Gastrocnemius medialis (tissue), 4 donors: ENCODE measurements around the gene GABBR2. TPM values are rescaled to one million over a fixed set of nuclear protein-coding genes. Genes with fewer than 3 reads are reported as not detected.

ENCODE experiments used
- ATAC-seq, 2 donors: fragments of 150-250 bp; one replicate each; pipeline ENCODE4 v1.9.1; 2016
- DNase-seq, 2 donors: peaks; one replicate each; pipeline ENCODE4 v3.0.0-alpha.2; 2019
- H3K27ac ChIP-seq, 4 donors: fragments of 200-600 bp; sonication (generic); 1 replicate in 1 of 4; 2 replicates in 3 of 4; pipeline ENCODE4 v1.5.1; 2016 to 2018; ENCODE audit warnings: mild to moderate bottlenecking in 2 of 4, moderate library complexity in 1 of 4
- H3K27me3 ChIP-seq, 3 donors: fragments of 200-600 bp; sonication (generic) in 2 of 3; 1 replicate in 1 of 3; 2 replicates in 2 of 3; pipeline versions ENCODE4 v1.5.1 to v1.6.0; 2016 to 2019; ENCODE audit warnings: mild to moderate bottlenecking in 1 of 3, moderate library complexity in 1 of 3
- H3K36me3 ChIP-seq, 2 donors: fragments of 200-600 bp; sonication (generic) in 1 of 2; one replicate each; pipeline ENCODE4 v1.5.1; 2017 to 2018
- H3K4me1 ChIP-seq, 2 donors: fragments of 200-600 bp; sonication (generic) in 1 of 2; one replicate each; pipeline ENCODE4 v1.5.1; 2016 to 2017; ENCODE audit warnings: mild to moderate bottlenecking in 2 of 2
- H3K4me3 ChIP-seq, 4 donors: fragments of 200-600 bp; sonication (generic) in 3 of 4; 1 replicate in 1 of 4; 2 replicates in 3 of 4; pipeline ENCODE4 v1.5.1; 2016 to 2019; ENCODE audit warnings: mild to moderate bottlenecking in 2 of 4
- H3K9me3 ChIP-seq, 3 donors: fragments of 200-600 bp; sonication (generic) in 2 of 3; 1 replicate in 1 of 3; 2 replicates in 2 of 3; pipeline ENCODE4 v1.5.1; 2016 to 2019
- POLR2A ChIP-seq, 2 donors: fragments of 450-650 bp; IDR thresholded peaks; one replicate each; pipeline ENCODE4 v1.6.1; 2017; ENCODE audit warnings: antibody characterized with exemption in 2 of 2, mild to moderate bottlenecking in 2 of 2, moderate library complexity in 2 of 2
- in situ Hi-C, 4 donors: fragments of 200-750 bp; cut with MboI; loops; one replicate each; pipeline versions ENCODE4 v1.15.0 to v1.8.0; 2017; ENCODE audit warnings: low sequenced_read_pairs in 4 of 4
- intact Hi-C: fragments of 100-400 bp; cut with DNase I; formaldehyde crosslinking; loops from one replicate; pipeline ENCODE4 v1.15.1; 2023; ENCODE audit warnings: low total_unique reads
- total RNA-seq, 4 donors: library from RNA; depleted of rRNA; stranded (reverse); fragments of >200 nt; gene quantifications; one replicate each; pipeline versions ENCODE4 v1.1.0 to v1.2.3, GENCODE V29; 2016
- TF ChIP-seq, protein P1 (sequence below), 5 experiments: fragments of 450-650 bp in 3 of 5; fragments of 200-600 bp in 2 of 5; sonication (generic) in 2 of 5; IDR thresholded peaks in 4 of 5; conservative IDR thresholded peaks in 1 of 5; 1 replicate in 4 of 5; 2 replicates in 1 of 5; pipeline ENCODE4 v1.5.1; 2016 to 2019; ENCODE audit warnings: antibody characterized with exemption in 5 of 5, mild to moderate bottlenecking in 3 of 5, moderate library complexity in 3 of 5

Gene GABBR2
- total RNA-seq, 4 donors from 2014 or later, result 0.46 to 0.80 TPM; not detected in 2

DNA sequence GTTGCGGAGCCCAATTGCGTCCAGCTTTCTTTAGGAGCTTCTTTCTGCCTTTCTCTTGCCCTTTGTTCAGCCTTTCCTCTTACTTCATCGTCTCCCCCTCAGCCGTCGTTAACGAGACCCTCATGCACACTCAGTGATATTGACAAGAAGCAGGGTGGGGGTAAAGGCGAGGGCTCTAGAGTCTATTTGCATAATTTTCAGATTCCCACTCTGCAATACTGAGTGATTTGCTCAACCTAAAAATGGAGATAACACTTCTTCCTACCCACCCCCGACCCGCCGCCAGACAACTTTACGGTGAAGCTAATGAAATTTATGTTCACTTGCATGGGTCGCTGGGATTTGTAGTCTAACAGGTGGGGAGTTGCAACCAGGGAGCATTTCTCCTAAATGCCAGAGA is 452.0 kb downstream of the GABBR2 start:
- Histone ChIP-seq H3K4me3 (peak overlapping the region; percentile 76 to 100 (median 78)), H3K27me3 (peaks cover 0 to 4% (median 0%) of the 10 kb centered on the region in 3 donors), H3K9me3 (no peaks in the 10 kb centered on the region), H3K4me1 (peaks cover 11 to 20% of the 10 kb centered on the region in 2 donors), H3K27ac (peak overlapping the region; percentile 90 to 100 (median 93)), H3K36me3 (no peaks in the 10 kb centered on the region)
- intact Hi-C loops (loop anchor here (5.0 kb wide), 5 partner anchors 64 to 624 kb away; partner anchors contain the start of genes ANP32B, CORO2A, NANS and NCBP1), in situ Hi-C loops (loop anchor here (10.0 to 25.0 kb wide), 4 partner anchors 194 to 552 kb away; partner anchors contain the start of genes TRMO (in 2 of the 4) and NANS (in 1 of the 4))
- TF ChIP-seq, protein P1, sequence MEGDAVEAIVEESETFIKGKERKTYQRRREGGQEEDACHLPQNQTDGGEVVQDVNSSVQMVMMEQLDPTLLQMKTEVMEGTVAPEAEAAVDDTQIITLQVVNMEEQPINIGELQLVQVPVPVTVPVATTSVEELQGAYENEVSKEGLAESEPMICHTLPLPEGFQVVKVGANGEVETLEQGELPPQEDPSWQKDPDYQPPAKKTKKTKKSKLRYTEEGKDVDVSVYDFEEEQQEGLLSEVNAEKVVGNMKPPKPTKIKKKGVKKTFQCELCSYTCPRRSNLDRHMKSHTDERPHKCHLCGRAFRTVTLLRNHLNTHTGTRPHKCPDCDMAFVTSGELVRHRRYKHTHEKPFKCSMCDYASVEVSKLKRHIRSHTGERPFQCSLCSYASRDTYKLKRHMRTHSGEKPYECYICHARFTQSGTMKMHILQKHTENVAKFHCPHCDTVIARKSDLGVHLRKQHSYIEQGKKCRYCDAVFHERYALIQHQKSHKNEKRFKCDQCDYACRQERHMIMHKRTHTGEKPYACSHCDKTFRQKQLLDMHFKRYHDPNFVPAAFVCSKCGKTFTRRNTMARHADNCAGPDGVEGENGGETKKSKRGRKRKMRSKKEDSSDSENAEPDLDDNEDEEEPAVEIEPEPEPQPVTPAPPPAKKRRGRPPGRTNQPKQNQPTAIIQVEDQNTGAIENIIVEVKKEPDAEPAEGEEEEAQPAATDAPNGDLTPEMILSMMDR (IDR thresholded peaks at IDR 0.05 in 4 of 5, conservative IDR thresholded peaks at IDR 0.05 in 1 of 5), result no peak
- no peak for TF ChIP-seq POLR2A (IDR thresholded peaks at IDR 0.05)
- DNase-seq (no peak), ATAC-seq (no peak)

DNA sequence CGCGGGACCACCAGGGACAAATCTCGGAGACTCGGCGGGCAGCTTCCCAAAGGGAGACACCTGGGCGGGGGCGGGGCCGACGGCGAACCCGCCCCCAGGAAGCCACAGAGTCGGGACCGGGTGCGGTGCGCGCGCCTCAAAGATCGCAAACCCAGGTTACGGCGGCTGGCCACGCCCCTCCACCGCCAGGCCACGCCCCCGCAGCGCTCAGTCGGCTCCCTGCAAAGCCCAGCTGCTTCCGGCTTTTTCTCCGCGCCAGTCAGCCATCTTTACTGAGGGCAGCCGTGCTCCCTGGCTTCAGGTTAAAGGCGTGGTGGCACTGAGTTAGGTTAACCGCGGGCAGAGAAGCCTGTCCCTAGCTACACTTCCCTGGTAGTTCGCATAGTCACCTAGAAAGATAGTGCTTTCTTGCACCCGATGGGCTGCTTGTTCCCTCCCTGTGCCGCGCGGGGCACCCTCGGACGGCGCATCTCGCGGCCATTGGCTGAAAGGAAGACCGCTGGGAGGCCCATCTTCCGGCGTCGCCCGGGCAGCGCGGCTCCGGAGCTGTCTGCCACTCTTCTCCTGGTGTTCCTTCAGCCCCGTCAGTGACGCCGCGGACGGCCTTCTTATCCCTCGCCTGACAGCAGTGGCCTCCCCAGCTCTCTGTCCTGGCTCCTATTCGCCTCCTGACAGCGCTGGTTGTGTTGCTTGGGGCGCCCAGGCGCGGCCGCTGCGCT is 453.0 kb downstream of the GABBR2 start, which contains the start of gene TBC1D2:
Gene TBC1D2, minus strand, starts transcription at position 72 of the 719 bp plus-strand sequence. CDS start 108 bp downstream, outside the sequence.
- ATAC-seq, result peak; percentile 95
- no peaks in the 10 kb centered on the region for H3K27me3 ChIP-seq
- in situ Hi-C loops, result loop anchor here (10.0 to 25.0 kb wide), 4 partner anchors 193 to 551 kb away; partner anchors contain the start of genes TRMO (in 2 of the 4) and NANS (in 1 of the 4)

DNA sequence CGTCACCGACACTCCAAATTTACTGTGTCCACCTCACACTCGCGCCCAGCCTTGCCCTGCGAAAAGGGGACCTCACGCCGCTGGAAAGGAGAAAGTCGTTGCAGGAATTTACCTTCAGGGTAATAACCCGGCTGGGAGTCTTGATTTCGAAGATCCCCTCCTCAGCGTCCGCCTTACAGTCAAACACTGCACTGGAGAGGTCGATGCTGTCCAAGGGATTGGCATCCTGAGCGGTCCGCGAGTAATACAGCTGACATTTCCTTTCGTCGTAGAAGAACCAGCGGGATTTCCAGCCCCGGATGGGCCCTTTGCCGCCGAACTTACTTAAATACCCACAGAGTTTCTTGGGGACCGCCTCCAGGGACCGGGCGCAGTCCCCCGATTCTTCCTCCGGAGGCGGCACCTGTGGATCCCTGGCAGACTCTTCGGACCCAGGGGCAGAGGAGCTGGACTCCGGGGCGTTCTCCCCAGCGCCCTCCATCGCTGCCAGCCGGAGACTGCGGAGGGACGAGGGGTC is 453.6 kb downstream of the GABBR2 start:
- Histone ChIP-seq H3K4me3 (peak overlapping the region; percentile 76 to 100 (median 78)), H3K36me3 (no peaks in the 10 kb centered on the region), H3K27me3 (no peaks in the 10 kb centered on the region), H3K27ac (peak overlapping the region; percentile 90 to 100 (median 93)), H3K4me1 (peaks cover 11 to 20% of the 10 kb centered on the region in 2 donors), H3K9me3 (no peaks in the 10 kb centered on the region)
- ATAC-seq (peak; percentile 16 to 26), DNase-seq (no peak)
- intact Hi-C loops (loop anchor here (1.0 to 5.0 kb wide), 6 partner anchors 63 to 623 kb away; partner anchors contain the start of genes ANP32B, CORO2A, NANS and NCBP1), in situ Hi-C loops (loop anchor here (10.0 to 25.0 kb wide), 4 partner anchors 193 to 550 kb away; partner anchors contain the start of genes TRMO (in 2 of the 4) and NANS (in 1 of the 4))
- TF ChIP-seq, protein P1 (IDR thresholded peaks at IDR 0.05 in 4 of 5, conservative IDR thresholded peaks at IDR 0.05 in 1 of 5), result no peak
- no peak for TF ChIP-seq POLR2A (IDR thresholded peaks at IDR 0.05)

More for the DNA sequence above, 453.0 kb downstream of the GABBR2 start, which contains the start of gene TBC1D2:
- Histone ChIP-seq H3K4me3 (peak within 1 kb of the TSS; percentile 76 to 100 (median 78)), H3K4me1 (peaks cover 11 to 20% of the 10 kb centered on the region in 2 donors), H3K27ac (peak within 1 kb of the TSS; percentile 90 to 100 (median 93)), H3K36me3 (no peaks in the 10 kb centered on the region), H3K9me3 (no peaks in the 10 kb centered on the region)
- TF ChIP-seq, protein P1 (IDR thresholded peaks at IDR 0.05 in 4 of 5, conservative IDR thresholded peaks at IDR 0.05 in 1 of 5), result peak in 2 of 5 experiments; percentile 25 to 30
- TF ChIP-seq POLR2A (IDR thresholded peaks at IDR 0.05), result peak; percentile 41 to 45
- DNase-seq, result peak; percentile 91 to 93
- intact Hi-C loops, result loop anchor here (1.0 to 5.0 kb wide), 6 partner anchors 63 to 623 kb away; partner anchors contain the start of genes ANP32B, CORO2A, NANS and NCBP1

DNA sequence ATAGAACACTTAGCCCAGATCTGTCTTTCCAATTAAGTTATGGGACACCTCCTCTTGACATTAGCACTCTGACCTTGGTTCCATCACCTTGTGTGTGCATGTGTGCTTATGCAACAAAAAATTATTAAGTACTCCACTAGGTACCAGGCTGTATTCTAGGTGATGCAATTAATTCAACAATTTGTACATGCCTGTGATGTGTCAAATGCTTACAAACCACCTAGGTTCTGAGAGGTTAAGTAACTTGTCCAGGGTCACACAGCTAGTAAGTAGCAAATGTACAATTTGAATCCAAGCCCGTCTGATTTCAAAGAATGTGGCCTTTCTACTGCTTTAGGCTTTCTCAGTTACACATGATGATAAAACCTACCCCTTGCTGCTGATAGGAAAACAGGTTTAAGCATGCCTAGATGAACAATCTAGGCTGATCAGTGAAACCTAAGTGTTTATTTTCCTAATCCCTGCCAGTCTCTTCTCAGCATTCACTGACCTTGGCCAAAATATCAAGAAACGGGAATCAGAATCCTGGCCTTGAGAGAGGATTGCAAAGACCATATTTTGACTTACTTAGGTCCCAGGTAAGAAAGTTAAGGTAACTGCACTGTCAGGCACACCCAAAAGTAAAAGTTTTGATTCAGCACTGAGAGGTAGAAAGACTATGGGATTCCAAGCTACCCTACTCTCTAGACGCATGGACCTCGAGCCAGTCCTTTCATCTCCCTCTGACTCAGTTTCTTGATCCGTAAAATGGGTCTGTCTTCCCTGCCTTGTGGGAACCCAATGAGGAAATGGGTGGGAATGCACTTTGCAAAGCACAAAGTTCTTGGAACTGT is 454.3 kb downstream of the GABBR2 start:
- no peak for ATAC-seq
- no peaks in the 10 kb centered on the region for H3K27me3 ChIP-seq
- no peak for TF ChIP-seq POLR2A (IDR thresholded peaks at IDR 0.05)
- TF ChIP-seq, protein P1 (IDR thresholded peaks at IDR 0.05 in 4 of 5, conservative IDR thresholded peaks at IDR 0.05 in 1 of 5), result no peak
- no peaks in the 10 kb centered on the region for H3K9me3 ChIP-seq
- DNase-seq, result no peak
- intact Hi-C loops, result loop anchor here (1.0 to 5.0 kb wide), 6 partner anchors 62 to 622 kb away; partner anchors contain the start of genes ANP32B, CORO2A, NANS and NCBP1
- peaks cover 12 to 20% of the 10 kb centered on the region in 2 donors for H3K4me1 ChIP-seq
- in situ Hi-C loops, result loop anchor here (10.0 to 25.0 kb wide), 4 partner anchors 192 to 550 kb away; partner anchors contain the start of genes TRMO (in 2 of the 4) and NANS (in 1 of the 4)
- no peaks in the 10 kb centered on the region for H3K36me3 ChIP-seq
- H3K4me3 ChIP-seq, result peak overlapping the region; percentile 76 to 100 (median 78)
- peak overlapping the region in 1 of 4 donors; percentile 92 for H3K27ac ChIP-seq
